Left lung (tissue), 10 donors: Measurements from ENCODE around the gene TLE3. TPM values are rescaled to one million over a fixed set of nuclear protein-coding genes. Genes with fewer than 3 reads are reported as not detected.

Source experiments
- ATAC-seq: fragments of 200-7000 bp; cut with Tn5 transposase; one replicate; pipeline ENCODE4 v1.9.1; 2020; ENCODE audit warnings: moderate library complexity
- DNase-seq, 4 donors: peaks; one replicate each; pipeline ENCODE4 v3.0.0-alpha.2; 2013 to 2020
- H3K27ac ChIP-seq, 2 donors: fragments of 200-600 bp; sonication (generic) in 1 of 2; one replicate each; pipeline versions ENCODE4 v1.5.0 to v1.8.0; 2020 to 2021
- H3K27me3 ChIP-seq, 2 donors: fragments of 200-600 bp; sonication (generic) in 1 of 2; one replicate each; pipeline versions ENCODE4 v1.5.0 to v1.8.0; 2020 to 2021
- H3K36me3 ChIP-seq, 2 donors: fragments of 200-600 bp; sonication (generic) in 1 of 2; one replicate each; pipeline versions ENCODE4 v1.5.0 to v1.8.0; 2020 to 2021
- H3K4me1 ChIP-seq, 2 donors: fragments of 200-600 bp; one replicate each; pipeline ENCODE4 v1.8.0; 2021
- H3K4me3 ChIP-seq, 2 donors: fragments of 200-600 bp; sonication (generic) in 1 of 2; one replicate each; pipeline versions ENCODE4 v1.5.0 to v1.8.0; 2020 to 2021; ENCODE audit warnings: mild to moderate bottlenecking in 1 of 2
- H3K9me3 ChIP-seq, 2 donors: fragments of 200-600 bp; sonication (generic) in 1 of 2; one replicate each; pipeline versions ENCODE4 v1.5.0 to v1.8.0; 2020 to 2021
- intact Hi-C, 2 donors: fragments of 100-400 bp; cut with DNase I; formaldehyde crosslinking; loops; one replicate each; pipeline versions ENCODE4 v1.11.2 to v1.14.2; 2022
- polyA plus RNA-seq, 6 donors: library from polyadenylated mRNA; unstranded; fragments of 120-200 nt; gene quantifications; one replicate each; pipeline ENCODE4 v1.2.1, GENCODE V29; 2013; ENCODE audit not compliant: insufficient read length in 6 of 6
- total RNA-seq, 2 donors: library from RNA; stranded (reverse); fragmentation: NEBNext Ultra II Directional; extraction: Animal tissue kit (Norgen Biotek cat#: 25700); gene quantifications; one replicate each; pipeline ENCODE4 v1.2.1, GENCODE V29; 2021
- TF ChIP-seq, protein P1 (sequence below), 2 donors: fragments of 200-600 bp; sonication (generic) in 1 of 2; IDR thresholded peaks; one replicate each; pipeline versions ENCODE4 v1.5.0 to v1.8.0; 2021; ENCODE audit warnings: antibody characterized with exemption in 2 of 2
- donor health status: DM: no; HTN: yes; CAD: no.
- donor health status: DM: no; HTN: no; CAD: no.

Gene TLE3
- total and polyA plus RNA-seq, 8 donors: 48.2 to 77.2 (median 62.0) TPM

DNA sequence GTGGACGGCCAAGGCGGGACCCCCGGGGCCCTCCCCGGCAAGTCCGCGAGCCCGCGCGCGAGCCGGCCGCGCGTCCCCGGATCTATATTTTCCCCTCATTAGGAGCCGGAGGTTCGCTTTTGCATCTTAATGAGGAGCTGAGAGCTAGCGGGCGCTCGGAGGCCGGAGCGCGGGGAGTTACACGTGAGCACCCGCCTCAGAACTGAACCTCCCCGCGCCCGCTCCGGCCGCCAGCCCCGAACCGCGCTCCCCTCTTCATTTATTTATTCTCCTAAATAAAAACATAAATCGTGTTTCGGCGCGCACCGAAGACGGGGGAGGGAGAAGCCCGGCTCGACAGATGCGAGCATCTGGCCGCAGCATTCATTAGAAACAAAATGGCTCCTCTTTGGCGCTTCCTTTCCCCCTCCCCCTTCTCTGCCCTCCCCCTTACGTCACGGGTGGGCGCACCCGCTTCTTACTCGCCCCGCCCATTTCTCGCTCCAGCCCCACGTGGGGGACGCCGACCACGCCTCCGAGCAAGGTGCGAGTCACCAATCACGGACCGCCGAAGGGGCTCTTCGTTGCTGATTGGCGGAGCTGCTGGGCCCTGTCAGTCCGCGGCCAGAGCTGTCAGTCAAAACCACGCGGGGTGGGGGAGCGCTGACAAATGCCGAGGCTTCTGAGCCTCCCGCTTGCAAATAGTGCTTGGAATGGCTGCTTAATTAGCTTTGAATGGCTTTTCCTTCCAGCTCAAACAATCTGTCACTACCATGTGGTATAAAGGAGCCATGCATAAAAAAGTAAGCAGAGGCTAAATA, 1.6 kb upstream of the TLE3 start:
- intact Hi-C loops: no loop called here
- TF ChIP-seq, protein P1, sequence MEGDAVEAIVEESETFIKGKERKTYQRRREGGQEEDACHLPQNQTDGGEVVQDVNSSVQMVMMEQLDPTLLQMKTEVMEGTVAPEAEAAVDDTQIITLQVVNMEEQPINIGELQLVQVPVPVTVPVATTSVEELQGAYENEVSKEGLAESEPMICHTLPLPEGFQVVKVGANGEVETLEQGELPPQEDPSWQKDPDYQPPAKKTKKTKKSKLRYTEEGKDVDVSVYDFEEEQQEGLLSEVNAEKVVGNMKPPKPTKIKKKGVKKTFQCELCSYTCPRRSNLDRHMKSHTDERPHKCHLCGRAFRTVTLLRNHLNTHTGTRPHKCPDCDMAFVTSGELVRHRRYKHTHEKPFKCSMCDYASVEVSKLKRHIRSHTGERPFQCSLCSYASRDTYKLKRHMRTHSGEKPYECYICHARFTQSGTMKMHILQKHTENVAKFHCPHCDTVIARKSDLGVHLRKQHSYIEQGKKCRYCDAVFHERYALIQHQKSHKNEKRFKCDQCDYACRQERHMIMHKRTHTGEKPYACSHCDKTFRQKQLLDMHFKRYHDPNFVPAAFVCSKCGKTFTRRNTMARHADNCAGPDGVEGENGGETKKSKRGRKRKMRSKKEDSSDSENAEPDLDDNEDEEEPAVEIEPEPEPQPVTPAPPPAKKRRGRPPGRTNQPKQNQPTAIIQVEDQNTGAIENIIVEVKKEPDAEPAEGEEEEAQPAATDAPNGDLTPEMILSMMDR (IDR thresholded peaks at IDR 0.05): no peak
- DNase-seq (peak; percentile 99 to 100 (median 100)), ATAC-seq (peak; percentile 62)
- Histone ChIP-seq H3K27ac (peak overlapping the region; percentile 93 to 94), H3K36me3 (no peaks in the 10 kb centered on the region), H3K4me1 (peaks cover 39 to 72% of the 10 kb centered on the region in 2 donors), H3K4me3 (peak overlapping the region; percentile 39 to 94), H3K9me3 (no peaks in the 10 kb centered on the region), H3K27me3 (no peaks in the 10 kb centered on the region)

DNA sequence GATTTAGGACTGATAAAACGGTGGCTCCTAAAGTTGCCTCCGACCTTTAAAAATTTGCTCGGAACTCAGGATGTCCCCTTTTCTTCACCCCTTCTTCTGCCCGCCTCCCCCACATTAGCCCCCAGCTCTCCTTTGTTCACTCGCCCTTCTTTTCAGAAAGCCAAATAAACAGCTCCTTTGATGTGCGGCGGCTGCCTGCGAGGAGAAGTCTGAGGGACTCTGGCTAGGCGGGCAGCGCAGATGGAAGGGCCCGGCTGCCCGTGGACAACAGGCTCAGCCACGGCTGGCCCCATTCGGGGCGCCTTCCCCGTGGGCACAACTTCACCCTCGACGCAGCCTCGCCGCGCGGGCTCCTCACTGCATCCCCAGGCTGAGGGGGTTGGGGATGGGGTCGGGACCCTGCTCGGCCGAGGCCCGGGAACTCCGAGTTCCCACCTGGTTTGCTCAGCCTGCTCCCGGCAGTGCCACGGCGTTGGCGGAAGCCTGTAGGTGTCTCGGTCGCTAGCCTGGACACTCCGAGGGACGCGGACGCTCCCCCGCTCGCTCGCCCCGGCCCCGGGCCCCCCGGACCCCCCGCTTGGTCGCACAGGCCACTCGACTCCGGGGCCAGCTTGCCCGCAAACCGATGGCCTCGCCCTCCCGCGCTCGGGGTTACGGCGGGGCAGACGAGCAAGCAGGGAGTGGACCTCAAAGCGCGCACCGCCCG, 897 bp upstream of the TLE3 start:
- TF ChIP-seq, protein P1 (IDR thresholded peaks at IDR 0.05): no peak
- H3K27ac ChIP-seq: peak overlapping the region; percentile 93 to 94
- no peaks in the 10 kb centered on the region for H3K36me3 ChIP-seq
- peaks cover 46 to 73% of the 10 kb centered on the region in 2 donors for H3K4me1 ChIP-seq
- peak overlapping the region; percentile 39 to 94 for H3K4me3 ChIP-seq
- H3K9me3 ChIP-seq: no peaks in the 10 kb centered on the region
- peak; percentile 2 for ATAC-seq
- intact Hi-C loops: no loop called here
- DNase-seq: peak; percentile 53 to 91 (median 58)
- H3K27me3 ChIP-seq: no peaks in the 10 kb centered on the region

- ATAC-seq (no peak), DNase-seq (no peak)
- H3K36me3 ChIP-seq: peaks cover 0 to 4% of the 10 kb centered on the region in 2 donors
- H3K4me1 ChIP-seq: peaks cover 49 to 73% of the 10 kb centered on the region in 2 donors
- peak overlapping the region; percentile 39 to 94 for H3K4me3 ChIP-seq
- no peaks in the 10 kb centered on the region for H3K9me3 ChIP-seq
- no peaks in the 10 kb centered on the region for H3K27me3 ChIP-seq
- peak overlapping the region; percentile 93 to 94 for H3K27ac ChIP-seq
- intact Hi-C loops: no loop called here
- TF ChIP-seq, protein P1 (IDR thresholded peaks at IDR 0.05): no peak
These were observed 390 bp upstream of the TLE3 start for GRCh38 chr15:70098153-70098460.

DNA sequence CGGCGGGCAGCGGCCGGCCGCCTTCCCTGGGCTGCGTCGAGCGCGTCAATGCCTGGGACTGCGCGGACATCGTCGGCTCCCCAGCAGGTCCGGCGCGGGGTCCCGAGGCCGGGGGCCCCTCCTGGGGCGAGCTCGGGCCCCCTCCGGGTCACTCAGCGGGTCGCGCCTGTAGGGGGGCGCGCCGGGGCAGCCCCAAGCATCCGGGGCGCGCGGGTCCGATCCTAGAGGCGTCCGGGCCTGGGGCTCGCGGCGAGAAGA, 725 bp downstream of the TLE3 start:
- ATAC-seq: no peak
- Histone ChIP-seq H3K9me3 (no peaks in the 10 kb centered on the region), H3K27ac (peak overlapping the region; percentile 92 to 94), H3K27me3 (no peaks in the 10 kb centered on the region), H3K4me1 (peaks cover 59 to 77% of the 10 kb centered on the region in 2 donors), H3K4me3 (peak overlapping the region; percentile 82 to 94), H3K36me3 (peaks cover 0 to 15% of the 10 kb centered on the region in 2 donors)
- TF ChIP-seq, protein P1 (IDR thresholded peaks at IDR 0.05): no peak
- no peak for DNase-seq
- intact Hi-C loops: no loop called here
